Caco-2 (cell line): ENCODE results near the gene ZDHHC7. TPM values are rescaled to one million over a fixed set of nuclear protein-coding genes. Genes with fewer than 3 reads are reported as not detected.

Source experiments
- BruUV-seq: library from RNA; stranded (reverse); fragments of 400-500 nt; replicated peaks from 2 replicates; lab custom pipeline; 2021; lab: Mats Ljungman, UMichigan
- CTCF ChIA-PET: fragments of 300-600 bp; sonication (Branson Sonifier 250); formaldehyde crosslinking; loops from one replicate; lab custom pipeline; 2022; ENCODE audit warnings: antibody characterized with exemption; lab: Charles Lee
- POLR2A ChIA-PET: fragments of 300-600 bp; sonication (Branson Sonifier 250); formaldehyde crosslinking; loops from one replicate; lab custom pipeline; 2022; ENCODE audit warnings: antibody characterized with exemption; lab: Charles Lee
- DNase-seq, 2 experiments: peaks; one replicate each; pipeline versions ENCODE4 v3.0.0 to v3.0.0-alpha.2; 2020 to 2022
- H3K27me3 ChIP-seq: replicated peaks from 2 replicates; pipeline ENCODE4 v1.6.0; 2011; ENCODE audit warnings: low read length; ENCODE audit not compliant: control insufficient read depth, insufficient read depth
- H3K36me3 ChIP-seq: 2 replicates; pipeline ENCODE4 v1.5.1; 2011; ENCODE audit warnings: low read length; ENCODE audit not compliant: control insufficient read depth, insufficient read depth
- H3K4me1 ChIP-seq: fragments of 250-450 bp; sonication (Bioruptor Pico); 2 replicates; pipeline ENCODE4 v1.5.1; 2020; ENCODE audit warnings: mild to moderate bottlenecking
- H3K4me3 ChIP-seq: 2 replicates; pipeline ENCODE4 v1.5.1; 2011; ENCODE audit warnings: low read depth, mild to moderate bottlenecking, control low read depth, low read length
- H3K9me3 ChIP-seq: fragments of 250-450 bp; sonication (Bioruptor Pico); 2 replicates; pipeline ENCODE4 v1.5.1; 2020; ENCODE audit warnings: mild to moderate bottlenecking, moderate library complexity
- H3K27ac Mint-ChIP-seq: one replicate; pipeline ENCODE4 v1.8.0; 2022; ENCODE audit warnings: mixed read lengths; ENCODE audit not compliant: unreplicated experiment
- H3K27me3 Mint-ChIP-seq: one replicate; pipeline ENCODE4 v1.8.0; 2022; ENCODE audit warnings: mixed read lengths; ENCODE audit not compliant: insufficient read depth, unreplicated experiment
- H3K36me3 Mint-ChIP-seq: one replicate; pipeline ENCODE4 v1.8.0; 2022; ENCODE audit warnings: mild to moderate bottlenecking, mixed read lengths; ENCODE audit not compliant: insufficient read depth, unreplicated experiment
- H3K4me1 Mint-ChIP-seq: one replicate; pipeline ENCODE4 v1.8.0; 2022; ENCODE audit warnings: low read depth, mixed read lengths; ENCODE audit not compliant: unreplicated experiment
- H3K4me3 Mint-ChIP-seq: one replicate; pipeline ENCODE4 v1.8.0; 2022; ENCODE audit warnings: mild to moderate bottlenecking, moderate library complexity, mixed read lengths; ENCODE audit not compliant: unreplicated experiment
- H3K9me3 Mint-ChIP-seq: one replicate; pipeline ENCODE4 v1.8.0; 2022; ENCODE audit warnings: mixed read lengths; ENCODE audit not compliant: unreplicated experiment
- CTCF ChIP-seq, 2 experiments: fragments of 200-600 bp in 1 of 2; IDR thresholded peaks; 1 replicate in 1 of 2; 2 replicates in 1 of 2; pipeline versions ENCODE4 v1.5.1 to v1.8.0; 2011 to 2022; ENCODE audit warnings: antibody characterized with exemption in 1 of 2, control low read depth in 1 of 2, inconsistent platforms in 1 of 2, low read depth in 1 of 2, low read length in 1 of 2, mild to moderate bottlenecking in 1 of 2, moderate library complexity in 1 of 2; ENCODE audit not compliant: insufficient read depth in 1 of 2, severe bottlenecking in 1 of 2, unreplicated experiment in 1 of 2
- intact Hi-C: fragments of 100-400 bp; cut with micrococcal nuclease; formaldehyde crosslinking; loops from one replicate; pipeline ENCODE4 v1.10.0; 2022; ENCODE audit not compliant: unreplicated experiment
- total RNA-seq: library from RNA; stranded (reverse); gene quantifications from 2 replicates; pipeline ENCODE4 v1.2.3, GENCODE V29; 2022

The ZDHHC7 gene
- total RNA-seq, 1 experiment from 2014 or later: 85.7 TPM

- intact Hi-C loops: no loop called here
Measured at GRCh38 chr16:84976644-84977400, 34.5 kb downstream of the ZDHHC7 start.

GRCh38 chr16:84975522-84975921 is 35.8 kb downstream of the ZDHHC7 start:
- ChIA-PET CTCF (interaction anchor here (1.1 to 2.4 kb wide), 2 partner anchors 50 to 111 kb away, joined by 3 to 8 read pairs; no protein-coding TSS in a partner anchor), POLR2A (no interaction called here)
- no peak overlapping the region for H3K4me3 ChIP-seq
- no peaks in the 10 kb centered on the region for H3K27me3 ChIP-seq
- H3K4me1 ChIP-seq: no peaks in the 10 kb centered on the region
- peaks cover 6% of the 10 kb centered on the region for H3K36me3 ChIP-seq
- H3K4me1 Mint-ChIP-seq: no peaks in the 10 kb centered on the region
- DNase-seq: no peak
- no peaks in the 10 kb centered on the region for H3K9me3 Mint-ChIP-seq
- no peak for TF ChIP-seq CTCF (IDR thresholded peaks at IDR 0.05; ENCODE audit: insufficient read depth in 1 of 2, low read depth in 1 of 2, low read length in 1 of 2, severe bottlenecking in 1 of 2, unreplicated experiment in 1 of 2)
- H3K9me3 ChIP-seq: no peaks in the 10 kb centered on the region
- H3K27me3 Mint-ChIP-seq: no peaks in the 10 kb centered on the region
- no peak overlapping the region for H3K27ac Mint-ChIP-seq
- no peak overlapping the region for H3K4me3 Mint-ChIP-seq
- intact Hi-C loops: no loop called here
- no TSS peak for BruUV-seq
- H3K36me3 Mint-ChIP-seq: peaks cover 66% of the 10 kb centered on the region

More at GRCh38 chr16:84976644-84977400, 34.5 kb downstream of the ZDHHC7 start:
- H3K4me3 Mint-ChIP-seq: no peak overlapping the region
- peaks cover 8% of the 10 kb centered on the region for H3K36me3 ChIP-seq
- no peaks in the 10 kb centered on the region for H3K9me3 ChIP-seq
- H3K4me1 ChIP-seq: no peaks in the 10 kb centered on the region
- H3K27ac Mint-ChIP-seq: no peak overlapping the region
- POLR2A ChIA-PET: no interaction called here
- H3K9me3 Mint-ChIP-seq: no peaks in the 10 kb centered on the region
- DNase-seq: no peak
- H3K27me3 ChIP-seq: no peaks in the 10 kb centered on the region
- H3K4me1 Mint-ChIP-seq: no peaks in the 10 kb centered on the region
- TF ChIP-seq CTCF (IDR thresholded peaks at IDR 0.05; ENCODE audit: insufficient read depth in 1 of 2, low read depth in 1 of 2, low read length in 1 of 2, severe bottlenecking in 1 of 2, unreplicated experiment in 1 of 2): no peak
- no peaks in the 10 kb centered on the region for H3K27me3 Mint-ChIP-seq
- BruUV-seq: no TSS peak
- CTCF ChIA-PET: interaction anchor here (0.9 to 2.4 kb wide), 2 partner anchors 52 to 305 kb away, joined by 3 to 8 read pairs; no protein-coding TSS in a partner anchor
- peaks cover 79% of the 10 kb centered on the region for H3K36me3 Mint-ChIP-seq
- no peak overlapping the region for H3K4me3 ChIP-seq

GRCh38 chr16:84975066-84975465 is 36.3 kb downstream of the ZDHHC7 start:
- Histone ChIP-seq H3K9me3 (no peaks in the 10 kb centered on the region), H3K4me3 (no peak overlapping the region), H3K36me3 (peaks cover 6% of the 10 kb centered on the region), H3K27me3 (no peaks in the 10 kb centered on the region), H3K4me1 (no peaks in the 10 kb centered on the region)
- Mint-ChIP-seq H3K27ac (no peak overlapping the region), H3K9me3 (no peaks in the 10 kb centered on the region), H3K36me3 (peaks cover 61% of the 10 kb centered on the region), H3K27me3 (no peaks in the 10 kb centered on the region), H3K4me3 (no peak overlapping the region), H3K4me1 (no peaks in the 10 kb centered on the region)
- no peak for TF ChIP-seq CTCF (IDR thresholded peaks at IDR 0.05; ENCODE audit: insufficient read depth in 1 of 2, low read depth in 1 of 2, low read length in 1 of 2, severe bottlenecking in 1 of 2, unreplicated experiment in 1 of 2)
- BruUV-seq: no TSS peak
- intact Hi-C loops: no loop called here
- ChIA-PET POLR2A (no interaction called here), CTCF (interaction anchor here (1.1 to 2.4 kb wide), 2 partner anchors 50 to 112 kb away, joined by 3 to 8 read pairs; no protein-coding TSS in a partner anchor)
- no peak for DNase-seq
